WTC11 (cell line): Measurements from ENCODE around the gene DGCR8. TPM values are rescaled to one million over a fixed set of nuclear protein-coding genes. Genes with fewer than 3 reads are reported as not detected.

Experiments
- ATAC-seq: fragments of 200-7000 bp; cut with Tn5 transposase; 2 replicates; pipeline ENCODE4 v1.10.0; 2021; ENCODE audit warnings: mild to moderate bottlenecking, moderate library complexity
- CTCF ChIA-PET: fragments of 300-600 bp; sonication (Branson Sonifier 250); formaldehyde crosslinking; loops from one replicate; lab custom pipeline; 2021; ENCODE audit warnings: antibody characterized with exemption; lab: Charles Lee
- POLR2A ChIA-PET: fragments of 350-600 bp; sonication (Branson Sonifier 250); formaldehyde crosslinking; loops from one replicate; lab custom pipeline; 2021; ENCODE audit warnings: antibody characterized with exemption; lab: Charles Lee
- DNase-seq: peaks from one replicate; pipeline ENCODE4 v3.0.0; 2021; ENCODE audit warnings: low spot score
- H3K27ac Mint-ChIP-seq: 2 replicates; pipeline ENCODE4 v1.8.0; 2021; ENCODE audit warnings: mixed read lengths
- H3K27me3 Mint-ChIP-seq: 2 replicates; pipeline ENCODE4 v1.8.0; 2021; ENCODE audit warnings: low read depth, mild to moderate bottlenecking, moderate library complexity, mixed read lengths
- H3K36me3 Mint-ChIP-seq: 2 replicates; pipeline ENCODE4 v1.8.0; 2021; ENCODE audit warnings: mixed read lengths
- H3K4me1 Mint-ChIP-seq: 2 replicates; pipeline ENCODE4 v1.8.0; 2022; ENCODE audit warnings: mixed read lengths
- H3K4me3 Mint-ChIP-seq: 2 replicates; pipeline ENCODE4 v1.8.0; 2021; ENCODE audit warnings: mild to moderate bottlenecking, moderate library complexity, mixed read lengths
- H3K9me3 Mint-ChIP-seq: 2 replicates; pipeline ENCODE4 v1.8.0; 2021; ENCODE audit warnings: mixed read lengths
- ESRRA ChIP-seq: sonication (generic); formaldehyde crosslinking; IDR thresholded peaks from 2 replicates; pipeline ENCODE4 v1.8.1; 2022; ENCODE audit warnings: mild to moderate bottlenecking, missing genetic modification reagents, borderline replicate concordance
- FOXP1 ChIP-seq: sonication (generic); formaldehyde crosslinking; IDR thresholded peaks from 2 replicates; pipeline ENCODE4 v1.8.0; 2022; ENCODE audit warnings: missing genetic modification reagents, mild to moderate bottlenecking, moderate library complexity, borderline replicate concordance
- GABPB1 ChIP-seq: sonication (generic); formaldehyde crosslinking; IDR thresholded peaks from 2 replicates; pipeline ENCODE4 v1.8.1; 2023; ENCODE audit warnings: mild to moderate bottlenecking, missing genetic modification reagents
- MYBL2 ChIP-seq: sonication (generic); formaldehyde crosslinking; IDR thresholded peaks from 2 replicates; pipeline ENCODE4 v1.8.1; 2023; ENCODE audit warnings: mild to moderate bottlenecking, moderate library complexity, missing genetic modification reagents
- NFE2L1 ChIP-seq: sonication (generic); formaldehyde crosslinking; IDR thresholded peaks from 2 replicates; pipeline ENCODE4 v1.8.1; 2023; ENCODE audit warnings: missing genetic modification reagents
- NR2C2 ChIP-seq: sonication (generic); formaldehyde crosslinking; IDR thresholded peaks from 2 replicates; pipeline ENCODE4 v1.8.0; 2022; ENCODE audit warnings: mild to moderate bottlenecking, missing genetic modification reagents
- OVOL2 ChIP-seq: fragments of 250-450 bp; sonication (Bioruptor Pico); IDR thresholded peaks from 2 replicates; pipeline ENCODE4 v1.9.0; 2021; ENCODE audit warnings: mild to moderate bottlenecking, borderline replicate concordance
- PRRX2 ChIP-seq: fragments of 250-450 bp; sonication (Bioruptor Pico); IDR thresholded peaks from 2 replicates; pipeline ENCODE4 v1.8.0; 2021; ENCODE audit warnings: mild to moderate bottlenecking
- SMAD4 ChIP-seq: sonication (generic); formaldehyde crosslinking; IDR thresholded peaks from 2 replicates; pipeline ENCODE4 v1.8.0; 2022; ENCODE audit warnings: mild to moderate bottlenecking, missing genetic modification reagents
- TEAD4 ChIP-seq: sonication (generic); formaldehyde crosslinking; IDR thresholded peaks from 2 replicates; pipeline ENCODE4 v1.8.0; 2022; ENCODE audit warnings: mild to moderate bottlenecking, missing genetic modification reagents
- ZBTB21 ChIP-seq: sonication (generic); formaldehyde crosslinking; IDR thresholded peaks from 2 replicates; pipeline ENCODE4 v1.8.1; 2023; ENCODE audit warnings: mild to moderate bottlenecking, missing genetic modification reagents, borderline replicate concordance
- ZNF317 ChIP-seq: sonication (generic); formaldehyde crosslinking; IDR thresholded peaks from 2 replicates; pipeline ENCODE4 v1.8.1; 2023; ENCODE audit warnings: low read depth, mild to moderate bottlenecking, moderate library complexity, missing genetic modification reagents, borderline replicate concordance
- total RNA-seq: library from RNA; stranded (reverse); gene quantifications from 3 replicates; pipeline ENCODE4 v1.2.3, GENCODE V29; 2021
- TF ChIP-seq, protein P1 (sequence below): sonication (generic); formaldehyde crosslinking; IDR thresholded peaks from 2 replicates; pipeline ENCODE4 v1.8.1; 2023; ENCODE audit warnings: mild to moderate bottlenecking, moderate library complexity, missing genetic modification reagents
- TF ChIP-seq, protein P2 (sequence below): sonication (generic); formaldehyde crosslinking; conservative IDR thresholded peaks from 2 replicates; pipeline ENCODE4 v1.8.1; 2022; ENCODE audit warnings: mild to moderate bottlenecking, missing genetic modification reagents
- TF ChIP-seq, protein P3 (sequence below): fragments of 250-450 bp; sonication (Bioruptor Pico); IDR thresholded peaks from 2 replicates; pipeline ENCODE4 v1.9.0; 2021; ENCODE audit warnings: mild to moderate bottlenecking, borderline replicate concordance
- TF ChIP-seq, protein P4 (sequence below): sonication (generic); formaldehyde crosslinking; IDR thresholded peaks from 2 replicates; pipeline ENCODE4 v1.8.0; 2022; ENCODE audit warnings: mild to moderate bottlenecking, missing genetic modification reagents
- TF ChIP-seq, protein P5 (sequence below): fragments of 250-450 bp; sonication (Bioruptor Pico); IDR thresholded peaks from 2 replicates; pipeline ENCODE4 v1.8.0; 2021; ENCODE audit warnings: mild to moderate bottlenecking
- TF ChIP-seq, protein P6 (sequence below): fragments of 250-450 bp; sonication (Bioruptor Pico); conservative IDR thresholded peaks from 2 replicates; pipeline ENCODE4 v1.9.0; 2021; ENCODE audit warnings: mild to moderate bottlenecking

The DGCR8 gene
- total RNA-seq, 1 experiment from 2014 or later = 55.0 TPM

DNA sequence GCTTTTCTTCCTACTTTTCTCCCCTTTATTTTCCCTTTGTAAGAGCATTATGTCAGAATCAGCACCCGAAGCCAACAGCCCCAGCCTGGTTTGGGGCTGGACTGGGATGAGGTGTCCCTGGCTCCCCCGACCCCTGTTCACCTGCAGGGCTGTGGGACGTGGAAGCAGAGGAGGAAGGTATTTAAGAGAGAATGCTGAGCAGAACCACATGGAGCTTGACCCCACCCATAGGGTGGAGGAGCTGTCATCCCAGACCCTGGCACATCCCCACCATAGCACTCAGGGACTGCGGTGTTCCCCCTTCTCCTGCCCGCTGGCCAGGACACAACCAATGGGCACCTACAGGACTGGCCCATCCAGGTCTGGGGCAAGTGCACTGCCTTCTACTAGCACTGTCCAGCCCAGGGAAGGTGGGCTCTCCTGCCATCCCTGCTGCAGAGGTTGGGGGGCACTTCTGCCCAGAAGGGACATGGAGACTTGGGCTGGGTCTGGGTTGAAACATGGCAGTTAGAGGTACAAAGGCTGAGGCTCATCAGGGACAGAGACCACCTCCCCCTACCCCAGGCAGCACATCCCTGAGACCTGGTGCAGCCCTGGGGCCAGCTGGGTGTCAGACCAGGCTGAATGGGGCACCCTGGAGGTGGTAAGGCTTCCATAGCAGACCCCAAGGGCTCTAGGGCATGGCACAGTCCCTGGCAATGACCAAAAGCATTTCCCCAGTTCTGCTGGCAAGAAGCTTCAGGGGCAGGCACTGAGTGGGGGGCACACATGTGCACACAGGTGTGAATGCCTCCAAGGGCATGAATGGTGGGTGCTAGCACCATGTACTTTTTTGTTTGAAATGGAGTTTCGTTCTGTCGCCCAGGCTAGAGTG lies 39.5 kb upstream of the DGCR8 start:
- H3K27ac Mint-ChIP-seq = no peak overlapping the region

DNA sequence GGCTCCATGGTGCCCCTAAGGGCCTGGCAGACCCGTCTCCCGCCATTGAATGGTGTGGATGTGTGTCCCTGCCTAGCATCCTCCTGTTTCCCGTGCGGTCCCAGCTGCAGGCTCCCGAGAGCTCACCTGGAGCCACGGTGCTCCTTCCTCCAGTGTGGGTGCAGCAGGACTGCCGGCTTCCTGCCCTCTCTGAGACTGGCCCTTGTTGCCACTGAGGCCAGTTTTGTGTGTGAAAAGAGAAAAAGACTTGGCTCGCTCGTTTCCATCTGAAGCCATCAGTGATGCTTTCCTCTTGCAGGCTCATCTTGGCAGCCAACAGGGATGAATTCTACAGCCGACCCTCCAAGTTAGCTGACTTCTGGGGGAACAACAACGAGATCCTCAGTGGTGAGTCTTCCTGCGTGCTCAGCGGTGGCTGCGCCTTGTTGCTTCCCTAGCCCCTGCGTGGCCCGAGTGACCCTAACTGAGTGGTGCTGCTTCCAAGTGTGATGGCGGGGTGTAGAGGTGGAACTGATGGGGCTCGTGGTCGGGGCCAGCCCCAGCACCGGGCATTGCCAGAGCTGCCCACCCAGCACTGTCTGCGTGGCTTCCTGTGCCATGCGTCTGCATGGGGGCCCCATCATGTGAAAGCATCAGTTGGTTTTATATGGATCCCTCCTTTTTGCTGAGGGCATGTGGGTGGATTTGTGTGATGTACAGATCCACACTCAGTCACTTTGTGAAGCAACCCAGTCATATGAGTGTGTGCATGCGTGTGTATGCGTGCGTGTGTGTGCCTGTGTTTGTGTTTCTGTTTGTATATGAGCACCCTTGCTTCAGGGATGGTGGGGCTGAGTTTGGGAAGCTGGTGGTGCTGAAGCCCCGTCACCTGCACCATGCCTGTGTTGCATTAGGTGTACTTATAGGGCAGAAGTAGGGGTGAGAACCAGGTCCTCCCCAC lies 36.7 kb upstream of the DGCR8 start:
- no peak overlapping the region for H3K27ac Mint-ChIP-seq
- ChIA-PET POLR2A (no interaction called here), CTCF (interaction anchor here (0.6 kb wide), 1 partner anchor 81 kb away, joined by 4 read pairs; no protein-coding TSS in a partner anchor)
- no peak overlapping the region for H3K4me3 Mint-ChIP-seq
- ATAC-seq = no peak
- H3K27me3 Mint-ChIP-seq = no peaks in the 10 kb centered on the region
- H3K4me1 Mint-ChIP-seq = no peaks in the 10 kb centered on the region
- H3K36me3 Mint-ChIP-seq = peaks cover 10% of the 10 kb centered on the region
- peaks cover 4% of the 10 kb centered on the region for H3K9me3 Mint-ChIP-seq
- no peak for DNase-seq
- TF ChIP-seq, protein P1, sequence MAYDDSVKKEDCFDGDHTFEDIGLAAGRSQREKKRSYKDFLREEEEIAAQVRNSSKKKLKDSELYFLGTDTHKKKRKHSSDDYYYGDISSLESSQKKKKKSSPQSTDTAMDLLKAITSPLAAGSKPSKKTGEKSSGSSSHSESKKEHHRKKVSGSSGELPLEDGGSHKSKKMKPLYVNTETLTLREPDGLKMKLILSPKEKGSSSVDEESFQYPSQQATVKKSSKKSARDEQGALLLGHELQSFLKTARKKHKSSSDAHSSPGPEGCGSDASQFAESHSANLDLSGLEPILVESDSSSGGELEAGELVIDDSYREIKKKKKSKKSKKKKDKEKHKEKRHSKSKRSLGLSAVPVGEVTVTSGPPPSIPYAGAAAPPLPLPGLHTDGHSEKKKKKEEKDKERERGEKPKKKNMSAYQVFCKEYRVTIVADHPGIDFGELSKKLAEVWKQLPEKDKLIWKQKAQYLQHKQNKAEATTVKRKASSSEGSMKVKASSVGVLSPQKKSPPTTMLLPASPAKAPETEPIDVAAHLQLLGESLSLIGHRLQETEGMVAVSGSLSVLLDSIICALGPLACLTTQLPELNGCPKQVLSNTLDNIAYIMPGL = no peak
- TF ChIP-seq MYBL2 (no peak), GABPB1 (CRISPR knock-in tag) (no peak), ZNF317 (CRISPR knock-in tag) (no peak), TEAD4 (CRISPR knock-in tag) (no peak), FOXP1 (CRISPR knock-in tag) (no peak), NR2C2 (CRISPR knock-in tag) (no peak), ZBTB21 (CRISPR knock-in tag) (no peak), PRRX2 (CRISPR knock-in tag) (no peak)
- TF ChIP-seq, protein P2, sequence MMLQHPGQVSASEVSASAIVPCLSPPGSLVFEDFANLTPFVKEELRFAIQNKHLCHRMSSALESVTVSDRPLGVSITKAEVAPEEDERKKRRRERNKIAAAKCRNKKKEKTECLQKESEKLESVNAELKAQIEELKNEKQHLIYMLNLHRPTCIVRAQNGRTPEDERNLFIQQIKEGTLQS (CRISPR knock-in tag) = no peak
- TF ChIP-seq, protein P3, sequence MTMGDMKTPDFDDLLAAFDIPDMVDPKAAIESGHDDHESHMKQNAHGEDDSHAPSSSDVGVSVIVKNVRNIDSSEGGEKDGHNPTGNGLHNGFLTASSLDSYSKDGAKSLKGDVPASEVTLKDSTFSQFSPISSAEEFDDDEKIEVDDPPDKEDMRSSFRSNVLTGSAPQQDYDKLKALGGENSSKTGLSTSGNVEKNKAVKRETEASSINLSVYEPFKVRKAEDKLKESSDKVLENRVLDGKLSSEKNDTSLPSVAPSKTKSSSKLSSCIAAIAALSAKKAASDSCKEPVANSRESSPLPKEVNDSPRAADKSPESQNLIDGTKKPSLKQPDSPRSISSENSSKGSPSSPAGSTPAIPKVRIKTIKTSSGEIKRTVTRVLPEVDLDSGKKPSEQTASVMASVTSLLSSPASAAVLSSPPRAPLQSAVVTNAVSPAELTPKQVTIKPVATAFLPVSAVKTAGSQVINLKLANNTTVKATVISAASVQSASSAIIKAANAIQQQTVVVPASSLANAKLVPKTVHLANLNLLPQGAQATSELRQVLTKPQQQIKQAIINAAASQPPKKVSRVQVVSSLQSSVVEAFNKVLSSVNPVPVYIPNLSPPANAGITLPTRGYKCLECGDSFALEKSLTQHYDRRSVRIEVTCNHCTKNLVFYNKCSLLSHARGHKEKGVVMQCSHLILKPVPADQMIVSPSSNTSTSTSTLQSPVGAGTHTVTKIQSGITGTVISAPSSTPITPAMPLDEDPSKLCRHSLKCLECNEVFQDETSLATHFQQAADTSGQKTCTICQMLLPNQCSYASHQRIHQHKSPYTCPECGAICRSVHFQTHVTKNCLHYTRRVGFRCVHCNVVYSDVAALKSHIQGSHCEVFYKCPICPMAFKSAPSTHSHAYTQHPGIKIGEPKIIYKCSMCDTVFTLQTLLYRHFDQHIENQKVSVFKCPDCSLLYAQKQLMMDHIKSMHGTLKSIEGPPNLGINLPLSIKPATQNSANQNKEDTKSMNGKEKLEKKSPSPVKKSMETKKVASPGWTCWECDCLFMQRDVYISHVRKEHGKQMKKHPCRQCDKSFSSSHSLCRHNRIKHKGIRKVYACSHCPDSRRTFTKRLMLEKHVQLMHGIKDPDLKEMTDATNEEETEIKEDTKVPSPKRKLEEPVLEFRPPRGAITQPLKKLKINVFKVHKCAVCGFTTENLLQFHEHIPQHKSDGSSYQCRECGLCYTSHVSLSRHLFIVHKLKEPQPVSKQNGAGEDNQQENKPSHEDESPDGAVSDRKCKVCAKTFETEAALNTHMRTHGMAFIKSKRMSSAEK = no peak

More for the DNA sequence above, 39.5 kb upstream of the DGCR8 start:
- H3K27me3 Mint-ChIP-seq = no peaks in the 10 kb centered on the region
- no peaks in the 10 kb centered on the region for H3K9me3 Mint-ChIP-seq
- H3K4me3 Mint-ChIP-seq = no peak overlapping the region
- no peak for DNase-seq
- H3K4me1 Mint-ChIP-seq = no peaks in the 10 kb centered on the region
- TF ChIP-seq, protein P4, sequence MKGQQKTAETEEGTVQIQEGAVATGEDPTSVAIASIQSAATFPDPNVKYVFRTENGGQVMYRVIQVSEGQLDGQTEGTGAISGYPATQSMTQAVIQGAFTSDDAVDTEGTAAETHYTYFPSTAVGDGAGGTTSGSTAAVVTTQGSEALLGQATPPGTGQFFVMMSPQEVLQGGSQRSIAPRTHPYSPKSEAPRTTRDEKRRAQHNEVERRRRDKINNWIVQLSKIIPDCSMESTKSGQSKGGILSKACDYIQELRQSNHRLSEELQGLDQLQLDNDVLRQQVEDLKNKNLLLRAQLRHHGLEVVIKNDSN (CRISPR knock-in tag) = no peak
- TF ChIP-seq, protein P5, sequence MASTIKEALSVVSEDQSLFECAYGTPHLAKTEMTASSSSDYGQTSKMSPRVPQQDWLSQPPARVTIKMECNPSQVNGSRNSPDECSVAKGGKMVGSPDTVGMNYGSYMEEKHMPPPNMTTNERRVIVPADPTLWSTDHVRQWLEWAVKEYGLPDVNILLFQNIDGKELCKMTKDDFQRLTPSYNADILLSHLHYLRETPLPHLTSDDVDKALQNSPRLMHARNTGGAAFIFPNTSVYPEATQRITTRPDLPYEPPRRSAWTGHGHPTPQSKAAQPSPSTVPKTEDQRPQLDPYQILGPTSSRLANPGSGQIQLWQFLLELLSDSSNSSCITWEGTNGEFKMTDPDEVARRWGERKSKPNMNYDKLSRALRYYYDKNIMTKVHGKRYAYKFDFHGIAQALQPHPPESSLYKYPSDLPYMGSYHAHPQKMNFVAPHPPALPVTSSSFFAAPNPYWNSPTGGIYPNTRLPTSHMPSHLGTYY (CRISPR knock-in tag) = no peak
- TF ChIP-seq OVOL2 = no peak
- TF ChIP-seq ESRRA (CRISPR knock-in tag) = no peak
- no peak for TF ChIP-seq NFE2L1
- no peak for TF ChIP-seq SMAD4 (CRISPR knock-in tag)
- TF ChIP-seq, protein P6, sequence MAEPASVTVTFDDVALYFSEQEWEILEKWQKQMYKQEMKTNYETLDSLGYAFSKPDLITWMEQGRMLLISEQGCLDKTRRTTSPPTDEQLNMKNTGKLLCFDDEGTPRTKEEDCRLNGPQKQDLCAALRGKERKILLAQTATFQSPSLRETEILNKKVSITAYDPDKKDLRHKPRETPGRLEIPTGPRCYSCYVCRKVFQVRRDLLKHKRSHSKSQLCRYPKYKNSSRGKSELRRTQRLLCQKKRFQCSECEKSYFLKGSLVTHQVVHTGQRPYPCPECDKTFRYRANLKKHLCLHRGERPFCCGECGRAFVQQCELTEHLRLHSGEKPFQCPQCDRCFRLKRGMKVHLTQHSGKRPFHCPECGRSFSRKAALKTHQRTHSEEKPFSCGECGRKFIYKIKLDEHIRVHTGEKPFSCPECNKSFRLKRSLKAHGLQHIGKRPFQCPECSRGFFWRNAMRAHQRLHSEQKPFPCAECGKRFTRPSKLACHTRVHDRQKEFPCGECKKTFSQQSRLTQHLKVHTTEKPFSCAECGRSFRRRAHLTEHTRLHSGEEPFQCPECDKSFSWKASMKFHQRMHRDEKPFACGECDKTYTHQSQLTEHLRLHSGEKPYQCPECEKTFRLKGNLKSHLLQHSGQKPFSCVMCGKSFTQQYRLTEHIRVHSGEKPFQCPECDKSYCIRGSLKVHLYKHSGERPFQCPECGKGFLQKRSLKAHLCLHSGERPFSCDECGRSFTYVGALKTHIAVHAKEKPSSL (CRISPR knock-in tag) = no peak
- TF ChIP-seq, all 79 proteins: peak for 0
- CTCF ChIA-PET = no interaction called here
- no peak for ATAC-seq
- H3K36me3 Mint-ChIP-seq = no peaks in the 10 kb centered on the region
- POLR2A ChIA-PET = interaction anchor here (0.6 kb wide), 1 partner anchor 39 kb away, joined by 7 read pairs; no protein-coding TSS in a partner anchor
